H1 (cell line): ENCODE results near the gene LGI4. TPM values are rescaled to one million over a fixed set of nuclear protein-coding genes. Genes with fewer than 3 reads are reported as not detected.

Experiments used
- CTCF ChIA-PET: fragments of 300-600 bp; sonication (Branson Sonifier 250); formaldehyde crosslinking; loops from one replicate; lab custom pipeline; 2021; ENCODE audit not compliant: partially characterized antibody; lab: Charles Lee
- POLR2A ChIA-PET: fragments of 300-600 bp; sonication (Branson Sonifier 250); formaldehyde crosslinking; loops from one replicate; lab custom pipeline; 2021; ENCODE audit warnings: inconsistent platforms; ENCODE audit not compliant: partially characterized antibody; lab: Charles Lee
- DNase-seq, 2 experiments: peaks; one replicate each; pipeline versions ENCODE4 v3.0.0 to v3.0.0-alpha.2; 2010 to 2022; ENCODE audit warnings: low spot score in 2 of 2, low read depth in 1 of 2, mixed read lengths in 1 of 2
- FAIRE-seq: peaks from 2 replicates; lab custom pipeline; 2011; peaks lifted over from hg19 to GRCh38; lab: Jason Lieb, UNC
- H2AFZ ChIP-seq: 2 replicates; pipeline ENCODE4 v1.8.1; 2012; ENCODE audit warnings: low read length, inconsistent platforms
- H2AK5ac ChIP-seq: 2 replicates; pipeline ENCODE4 v1.6.1; 2013; ENCODE audit warnings: low read depth, low read length
- H2BK120ac ChIP-seq: replicated peaks from 2 replicates; pipeline ENCODE3; 2013; ENCODE audit warnings: low read depth, low read length, inconsistent platforms
- H2BK12ac ChIP-seq: 2 replicates; pipeline ENCODE4 v1.6.1; 2013; ENCODE audit warnings: low read depth, low read length
- H2BK15ac ChIP-seq: 2 replicates; pipeline ENCODE4 v1.6.1; 2013; ENCODE audit warnings: low read length
- H2BK20ac ChIP-seq: 2 replicates; pipeline ENCODE4 v1.6.1; 2013; ENCODE audit warnings: low read length
- H2BK5ac ChIP-seq: 2 replicates; pipeline ENCODE4 v1.6.1; 2013; ENCODE audit warnings: low read depth, low read length
- H3K14ac ChIP-seq: 2 replicates; pipeline ENCODE4 v1.6.1; 2013; ENCODE audit warnings: inconsistent platforms; ENCODE audit not compliant: insufficient read length
- H3K18ac ChIP-seq: 2 replicates; pipeline ENCODE4 v1.6.1; 2013; ENCODE audit warnings: low read length; ENCODE audit errors: extremely low read depth
- H3K23ac ChIP-seq: 2 replicates; pipeline ENCODE4 v1.6.1; 2013; ENCODE audit warnings: inconsistent platforms; ENCODE audit not compliant: insufficient read length
- H3K23me2 ChIP-seq: 2 replicates; pipeline ENCODE4 v1.6.1; 2013; ENCODE audit warnings: low read depth, low read length
- H3K27ac ChIP-seq: 2 replicates; pipeline ENCODE4 v1.6.1; 2011; ENCODE audit warnings: low read depth, low read length, inconsistent platforms
- H3K27me3 ChIP-seq, 4 experiments: replicated peaks in 1 of 4; 1 replicate in 1 of 4; 2 replicates in 3 of 4; pipeline versions ENCODE4 v1.6.1 to v1.8.1; 2011 to 2013; ENCODE audit warnings: low read length in 3 of 4, mild to moderate bottlenecking in 3 of 4, inconsistent platforms in 2 of 4, mixed read lengths in 2 of 4, moderate library complexity in 1 of 4; ENCODE audit not compliant: control insufficient read depth in 3 of 4, insufficient read depth in 3 of 4; ENCODE audit errors: extremely low read depth in 1 of 4
- H3K36me3 ChIP-seq, 4 experiments: 2 replicates each; pipeline versions ENCODE4 v1.6.1 to v1.8.1; 2011 to 2013; ENCODE audit warnings: mild to moderate bottlenecking in 4 of 4, low read length in 3 of 4, moderate library complexity in 2 of 4, control low read depth in 1 of 4, inconsistent platforms in 1 of 4; ENCODE audit not compliant: insufficient read depth in 4 of 4, control insufficient read depth in 2 of 4
- H3K4ac ChIP-seq: replicated peaks from 2 replicates; pipeline ENCODE3; 2013; ENCODE audit warnings: low read length, low read depth, mixed read lengths, inconsistent platforms; ENCODE audit not compliant: insufficient read length
- H3K4me1 ChIP-seq, 4 experiments: replicated peaks in 1 of 4; 1 replicate in 1 of 4; 2 replicates in 3 of 4; pipeline versions ENCODE4 v1.6.1 to v1.8.1; 2011 to 2013; ENCODE audit warnings: low read length in 3 of 4, inconsistent platforms in 2 of 4, mixed read lengths in 1 of 4; ENCODE audit not compliant: insufficient read depth in 4 of 4, control insufficient read depth in 3 of 4
- H3K4me2 ChIP-seq, 2 experiments: 2 replicates each; pipeline versions ENCODE4 v1.6.1 to v1.8.1; 2011 to 2013; ENCODE audit warnings: low read depth in 2 of 2, low read length in 2 of 2, control low read depth in 1 of 2, inconsistent platforms in 1 of 2, mild to moderate bottlenecking in 1 of 2; ENCODE audit not compliant: insufficient read depth in 1 of 2
- H3K4me3 ChIP-seq, 4 experiments: fragments of 200-600, 300-600 bp in 1 of 4; sonication (generic), shearing (Covaris generic), sonication (Bioruptor Twin) in 1 of 4; 2 replicates each; pipeline versions ENCODE4 v1.5.1 to v1.8.1; 2011 to 2016; ENCODE audit warnings: low read length in 4 of 4, low read depth in 3 of 4, control low read depth in 2 of 4, inconsistent platforms in 2 of 4, mild to moderate bottlenecking in 2 of 4, mixed read lengths in 1 of 4, moderate library complexity in 1 of 4; ENCODE audit not compliant: insufficient read depth in 2 of 4; ENCODE audit errors: extremely low read depth in 1 of 4
- H3K56ac ChIP-seq: replicated peaks from 2 replicates; pipeline ENCODE3; 2013; ENCODE audit warnings: low read depth, mild to moderate bottlenecking, mixed read lengths, low read length, inconsistent platforms; ENCODE audit not compliant: insufficient read length
- H3K79me1 ChIP-seq: 2 replicates; pipeline ENCODE4 v1.6.1; 2013; ENCODE audit warnings: low read depth, low read length, control low read depth
- H3K79me2 ChIP-seq, 2 experiments: 2 replicates each; pipeline versions ENCODE4 v1.6.1 to v1.8.1; 2012 to 2013; ENCODE audit warnings: low read length in 2 of 2, mild to moderate bottlenecking in 2 of 2, inconsistent platforms in 1 of 2; ENCODE audit not compliant: insufficient read depth in 2 of 2, control insufficient read depth in 1 of 2
- H3K9ac ChIP-seq, 4 experiments: replicated peaks in 1 of 4; 1 replicate in 1 of 4; 2 replicates in 3 of 4; pipeline versions ENCODE4 v1.6.1 to v1.8.1; 2011 to 2013; ENCODE audit warnings: low read depth in 3 of 4, low read length in 3 of 4, control low read depth in 2 of 4, mild to moderate bottlenecking in 2 of 4, moderate library complexity in 2 of 4, inconsistent platforms in 1 of 4; ENCODE audit errors: extremely low read depth in 1 of 4
- H3K9me3 ChIP-seq, 2 experiments: 2 replicates each; pipeline versions ENCODE4 v1.6.1 to v1.8.1; 2012 to 2013; ENCODE audit warnings: mild to moderate bottlenecking in 2 of 2, moderate library complexity in 2 of 2, control low read depth in 1 of 2, inconsistent platforms in 1 of 2, low read depth in 1 of 2, low read length in 1 of 2, mixed read lengths in 1 of 2; ENCODE audit not compliant: insufficient read depth in 2 of 2
- H4K20me1 ChIP-seq, 2 experiments: replicated peaks in 1 of 2; 2 replicates each; pipeline versions ENCODE3 to v1.8.1; 2011 to 2013; ENCODE audit warnings: inconsistent platforms in 2 of 2, low read length in 2 of 2, mild to moderate bottlenecking in 1 of 2; ENCODE audit not compliant: insufficient read depth in 2 of 2, control insufficient read depth in 1 of 2
- H4K5ac ChIP-seq: 2 replicates; pipeline ENCODE4 v1.6.1; 2013; ENCODE audit warnings: low read length, low read depth, mixed read lengths, inconsistent platforms; ENCODE audit not compliant: insufficient read length
- H4K8ac ChIP-seq: 2 replicates; pipeline ENCODE4 v1.8.0; 2013; ENCODE audit warnings: mild to moderate bottlenecking, moderate library complexity, low read length, inconsistent platforms; ENCODE audit not compliant: insufficient read depth; ENCODE audit errors: extremely low read depth
- H4K91ac ChIP-seq: replicated peaks from 2 replicates; pipeline ENCODE3; 2013; ENCODE audit warnings: low read length, mixed read lengths, inconsistent platforms; ENCODE audit not compliant: insufficient read length
- ATF3 ChIP-seq: IDR thresholded peaks from 2 replicates; pipeline ENCODE4 v1.6.1; 2011; ENCODE audit warnings: low read depth, mild to moderate bottlenecking, low read length; ENCODE audit not compliant: insufficient read depth
- CHD2 ChIP-seq: IDR thresholded peaks from 2 replicates; pipeline ENCODE4 v1.6.1; 2012; ENCODE audit warnings: low read length, improper control_type of control experiment
- CTBP2 ChIP-seq: IDR thresholded peaks from 2 replicates; pipeline ENCODE4 v1.7.0; 2011; ENCODE audit warnings: borderline replicate concordance, mild to moderate bottlenecking, moderate library complexity, mixed read lengths, low read length; ENCODE audit not compliant: insufficient read depth, insufficient read length
- CTCF ChIP-seq, 3 experiments: IDR thresholded peaks; 1 replicate in 2 of 3; 2 replicates in 1 of 3; pipeline versions ENCODE4 v1.5.1 to v1.6.1; 2011; ENCODE audit warnings: low read length in 3 of 3, mild to moderate bottlenecking in 3 of 3, inconsistent platforms in 2 of 3, low read depth in 1 of 3, moderate library complexity in 1 of 3; ENCODE audit not compliant: insufficient read depth in 1 of 3; ENCODE audit errors: control extremely low read depth in 1 of 3
- KDM5A ChIP-seq: fragments of 200-600 bp; IDR thresholded peaks from 2 replicates; pipeline ENCODE4 v1.7.1; 2012; ENCODE audit warnings: mild to moderate bottlenecking, low read length, inconsistent platforms, mixed read lengths
- PHF8 ChIP-seq: fragments of 200-600 bp; sonication (generic); conservative IDR thresholded peaks from 2 replicates; pipeline ENCODE4 v1.7.1; 2012; ENCODE audit warnings: low read depth, mild to moderate bottlenecking, inconsistent platforms, low read length, moderate library complexity
- RBBP5 ChIP-seq: IDR thresholded peaks from 2 replicates; pipeline ENCODE4 v1.7.1; 2012; ENCODE audit warnings: low read depth, mild to moderate bottlenecking, inconsistent platforms, low read length, moderate library complexity, borderline replicate concordance
- SUZ12 ChIP-seq: fragments of 200-600 bp; sonication (generic); IDR thresholded peaks from 2 replicates; pipeline ENCODE4 v1.6.1; 2012; ENCODE audit warnings: mild to moderate bottlenecking, inconsistent platforms, low read length, moderate library complexity, mixed read lengths
- WGBS, 2 experiments: shearing (Covaris generic) in 1 of 2; methylation state at CpG; one replicate each; pipeline versions ENCODE4 v1.1.6 to v1.1.7; 2013 to 2015; ENCODE audit warnings: low lambda C conversion rate in 2 of 2, mixed read lengths in 2 of 2, inconsistent platforms in 1 of 2, low coverage in 1 of 2, missing lambda C conversion rate in 1 of 2; ENCODE audit not compliant: insufficient replicate concordance in 2 of 2, insufficient coverage in 1 of 2, insufficient read length in 1 of 2; ENCODE audit errors: extremely low coverage in 1 of 2, missing lambda C conversion rate in 1 of 2; 5-methylcytosine and 5-hydroxymethylcytosine counted together
- polyA plus RNA-seq, 7 experiments: library from polyadenylated mRNA; depleted of rRNA in 3 of 7; stranded (reverse) in 5 of 7; unstranded in 2 of 7; fragments of >200 nt in 5 of 7; fragments of 200-250 nt in 2 of 7; gene quantifications; 1 replicate in 5 of 7; 2 replicates in 1 of 7; 4 replicates in 1 of 7; pipeline versions ENCODE4 v1.2.1 to v1.2.3, GENCODE V29; 2011 to 2013; ENCODE audit warnings: missing spikeins in 2 of 7, mixed read lengths in 2 of 7
- total RNA-seq: library from RNA; stranded (reverse); fragmentation: NEBNext Ultra II Directional; extraction: Animal tissue kit (Norgen Biotek cat#: 25700); gene quantifications from 2 replicates; pipeline ENCODE4 v1.2.1, GENCODE V29; 2021

Gene LGI4
- total and polyA plus RNA-seq, 2 of the 8 experiments (the other 6 are each of a cell fraction or from before 2014, with no cell fraction given) = 2.0 to 8.2 TPM

- WGBS, 2 experiments = 89% methylated on average over 6 of the region's 6 CpGs; no CpG with 5 or more reads in 1 of the 2 experiments
- Histone ChIP-seq H3K14ac (no peak overlapping the region), H3K4me2 (no peak overlapping the region), H2AFZ (no peak overlapping the region), H3K18ac (no peak overlapping the region), H2BK120ac (no peak overlapping the region), H4K8ac (no peak overlapping the region), H2BK15ac (0 out of 2 replicates have a peak overlapping the region, but pooled peaks have one; percentile 29), H2BK12ac (no peak overlapping the region), H3K4me1 (peaks cover 0 to 2% (median 0%) of the 10 kb centered on the region in 4 experiments; a peak in 1 of 7 replicates), H3K9ac (no peak overlapping the region), H2AK5ac (no peak overlapping the region), H4K5ac (no peak overlapping the region), H4K91ac (no peak overlapping the region), H3K23ac (no peak overlapping the region), H3K27ac (no peak overlapping the region), H3K23me2 (no peaks in the 10 kb centered on the region; the same call in 1 of the 2 replicates), H3K36me3 (no peaks in the 10 kb centered on the region), H4K20me1 (no peaks in the 10 kb centered on the region), H2BK20ac (0 out of 2 replicates have a peak overlapping the region, but pooled peaks have one; percentile 32), H3K79me2 (no peaks in the 10 kb centered on the region), H2BK5ac (no peak overlapping the region), H3K4ac (no peak overlapping the region), H3K79me1 (no peaks in the 10 kb centered on the region), H3K9me3 (no peaks in the 10 kb centered on the region), H3K56ac (no peak overlapping the region), H3K27me3 (no peaks in the 10 kb centered on the region; a peak in 2 of 7 replicates), H3K4me3 (no peak overlapping the region)
- FAIRE-seq = no peak
- no peak for TF ChIP-seq ATF3
- no peak for TF ChIP-seq SUZ12
- peak in 1 of 3 experiments; percentile 3; a peak in 1 of 4 replicates for TF ChIP-seq CTCF (IDR thresholded peaks at IDR 0.05; ENCODE audit: control extremely low read depth in 1 of 3, insufficient read depth in 1 of 3, low read depth in 1 of 3, low read length in 3 of 3)
- no peak for TF ChIP-seq RBBP5
- TF ChIP-seq PHF8 = no peak
- no peak for TF ChIP-seq KDM5A
- TF ChIP-seq CHD2 = no peak
- TF ChIP-seq CTBP2 = no peak
- POLR2A ChIA-PET = no interaction called here
- no peak for DNase-seq
- CTCF ChIA-PET = interaction anchor here (1.9 kb wide), 1 partner anchor 20 kb away, joined by 6 read pairs; no protein-coding TSS in a partner anchor
Observed at GRCh38 chr19:35076026-35076370, 58.9 kb downstream of the LGI4 start.
